ENCODE results near the gene TBL1X. TPM values are rescaled to one million over a fixed set of nuclear protein-coding genes. Genes with fewer than 3 reads are reported as not detected.

The TBL1X gene
- total RNA-seq, 2 donors from 2014 or later: 16.3 to 18.9 TPM

DNA sequence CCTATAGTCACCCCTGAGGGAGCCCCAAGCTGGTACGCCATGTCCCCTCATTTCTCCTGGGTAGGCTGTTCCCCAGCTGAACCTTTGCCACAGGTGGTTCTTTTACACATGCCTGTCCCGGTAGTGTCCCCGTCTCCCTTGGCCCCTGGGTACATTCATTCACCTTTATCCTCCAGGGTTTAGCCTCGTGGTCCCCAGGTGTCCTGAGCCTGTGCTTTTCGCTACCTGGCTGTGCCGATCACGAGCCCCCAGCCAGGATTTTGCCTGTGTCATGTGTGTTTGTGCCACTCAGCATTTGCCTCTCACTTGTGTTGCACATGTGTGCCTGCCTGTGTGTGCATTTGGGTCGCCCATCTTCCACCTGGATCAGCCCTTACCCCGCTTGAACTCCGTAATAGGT is 243.2 kb downstream of the TBL1X start:
- intact Hi-C loops (cut with DNase I): loop anchor here (5.0 to 10.0 kb wide), 4 partner anchors 353 to 963 kb away; no protein-coding TSS in a partner anchor
- TF ChIP-seq CTCF (IDR thresholded peaks at IDR 0.05): no peak

DNA sequence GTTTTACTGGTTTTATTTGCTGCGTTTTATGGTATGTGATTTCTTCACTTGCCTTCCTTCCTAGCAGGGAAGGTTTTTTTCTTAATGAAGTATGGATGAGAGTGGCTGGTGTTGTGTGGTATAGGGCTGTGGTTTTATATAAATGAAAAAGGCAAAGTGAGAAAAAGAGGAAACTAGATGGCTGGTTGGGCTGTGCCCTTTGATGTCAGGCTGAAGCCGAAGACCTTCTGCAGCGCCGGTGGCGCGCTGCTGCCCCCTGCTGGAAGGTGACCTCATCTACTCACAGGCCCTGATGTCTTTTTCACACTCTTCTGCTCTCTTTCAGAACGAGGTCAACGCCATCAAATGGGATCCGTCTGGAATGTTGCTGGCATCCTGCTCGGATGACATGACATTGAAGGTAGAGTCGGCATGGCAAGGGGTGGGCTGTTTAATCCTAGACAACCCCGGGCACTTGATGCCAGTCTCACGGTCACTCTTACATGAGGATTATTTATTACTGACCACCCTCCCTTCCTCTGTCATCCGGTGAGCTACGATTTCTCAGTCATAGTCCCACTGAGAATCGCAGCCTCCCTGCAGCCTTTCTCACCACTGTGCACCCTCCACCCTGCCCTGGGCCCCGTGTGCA is 244.2 kb downstream of the TBL1X start:
- peak; percentile 90 for TF ChIP-seq CTCF (IDR thresholded peaks at IDR 0.05)
- DNase-seq: peak; percentile 78
- Histone ChIP-seq H3K9ac (ENCODE audit: low read depth in 2 of 2, low read length in 2 of 2) (no peak overlapping the region), H3K4me1 (no peaks in the 10 kb centered on the region), H3K27ac (no peak overlapping the region), H3K36me3 (no peaks in the 10 kb centered on the region), H3K27me3 (no peaks in the 10 kb centered on the region), H3K4me3 (no peak overlapping the region), H3K9me3 (no peaks in the 10 kb centered on the region)
- intact Hi-C loops (cut with DNase I): loop anchor here (5.0 to 10.0 kb wide), 4 partner anchors 354 to 964 kb away; no protein-coding TSS in a partner anchor

More for the DNA sequence above, 243.2 kb downstream of the TBL1X start:
- H3K4me3 ChIP-seq: no peak overlapping the region
- DNase-seq: no peak
- H3K27me3 ChIP-seq: no peaks in the 10 kb centered on the region
- no peak overlapping the region for H3K9ac ChIP-seq (ENCODE audit: low read depth in 2 of 2, low read length in 2 of 2)
- H3K9me3 ChIP-seq: no peaks in the 10 kb centered on the region
- H3K36me3 ChIP-seq: no peaks in the 10 kb centered on the region
- no peak overlapping the region for H3K27ac ChIP-seq
- no peaks in the 10 kb centered on the region for H3K4me1 ChIP-seq

GRCh38 chrX:9710332-9710731 is 245.5 kb downstream of the TBL1X start:
- Histone ChIP-seq H3K4me3 (no peak overlapping the region), H3K27ac (no peak overlapping the region), H3K27me3 (no peaks in the 10 kb centered on the region), H3K36me3 (no peaks in the 10 kb centered on the region), H3K9ac (ENCODE audit: low read depth in 2 of 2, low read length in 2 of 2) (no peak overlapping the region), H3K4me1 (no peaks in the 10 kb centered on the region), H3K9me3 (no peaks in the 10 kb centered on the region)
- DNase-seq: no peak
- intact Hi-C loops (cut with DNase I): no loop called here
- TF ChIP-seq CTCF (IDR thresholded peaks at IDR 0.05): no peak

DNA sequence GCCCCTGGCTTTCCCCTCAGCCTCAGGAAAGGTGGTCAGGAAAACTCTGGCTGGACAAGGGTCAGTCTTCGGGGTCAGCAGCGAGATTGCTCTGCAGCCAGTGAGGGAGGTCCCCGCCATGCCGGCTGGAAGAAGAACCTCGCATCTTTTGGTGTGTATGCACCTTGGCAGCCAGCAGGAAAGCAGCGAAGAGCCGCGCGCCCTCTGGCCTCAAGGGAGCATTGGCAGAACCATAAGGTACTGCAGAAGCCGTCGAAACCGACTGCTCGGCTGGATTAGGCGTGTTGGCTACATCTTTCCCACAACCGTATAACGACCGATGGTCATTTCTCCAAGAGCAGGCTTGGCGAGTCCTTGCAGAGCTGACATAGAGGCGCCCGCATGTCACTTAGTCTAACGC is 252.5 kb downstream of the TBL1X start:
- H3K9me3 ChIP-seq: no peaks in the 10 kb centered on the region
- H3K36me3 ChIP-seq: no peaks in the 10 kb centered on the region
- no peak for TF ChIP-seq CTCF (IDR thresholded peaks at IDR 0.05)
- no peaks in the 10 kb centered on the region for H3K4me1 ChIP-seq
- H3K27me3 ChIP-seq: no peaks in the 10 kb centered on the region
- intact Hi-C loops (cut with DNase I): no loop called here
- H3K4me3 ChIP-seq: no peak overlapping the region
- H3K9ac ChIP-seq (ENCODE audit: low read depth in 2 of 2, low read length in 2 of 2): no peak overlapping the region
- no peak overlapping the region for H3K27ac ChIP-seq
- no peak for DNase-seq

- H3K9ac ChIP-seq (ENCODE audit: low read depth in 2 of 2, low read length in 2 of 2): no peak overlapping the region
- H3K27me3 ChIP-seq: no peaks in the 10 kb centered on the region
- no peak for DNase-seq
- no peaks in the 10 kb centered on the region for H3K9me3 ChIP-seq
- no peak for TF ChIP-seq CTCF (IDR thresholded peaks at IDR 0.05)
- no peaks in the 10 kb centered on the region for H3K4me1 ChIP-seq
- H3K27ac ChIP-seq: no peak overlapping the region
- intact Hi-C loops (cut with DNase I): no loop called here
- no peak overlapping the region for H3K4me3 ChIP-seq
- H3K36me3 ChIP-seq: no peaks in the 10 kb centered on the region
Measured at GRCh38 chrX:9724711-9725110, 259.9 kb downstream of the TBL1X start.

Data from colonic mucosa (tissue), 4 donors.